ENCODE results near the gene KLF15.

DNA sequence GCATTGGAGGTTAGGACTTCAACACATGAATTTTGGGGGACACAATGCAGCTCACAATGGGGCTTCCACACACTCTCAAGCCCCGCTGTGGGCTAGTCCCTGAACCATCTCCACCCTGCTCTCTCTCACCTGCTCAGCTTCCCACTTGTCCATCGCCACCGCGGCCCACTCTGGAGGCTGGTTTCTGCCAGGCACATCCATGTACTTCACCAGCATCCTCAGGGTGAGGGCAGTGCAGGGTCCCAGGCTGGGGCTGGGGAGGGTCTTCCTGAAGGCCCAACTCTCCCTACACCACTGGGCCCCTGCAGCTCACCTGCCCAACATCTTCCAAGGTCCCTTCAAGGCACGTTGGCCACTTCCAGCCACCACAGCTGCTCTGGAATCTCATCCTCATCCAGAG lies 46.4 kb downstream of the KLF15 start:
- TF ChIP-seq POLR2A (IDR thresholded peaks at IDR 0.05; ENCODE audit: low read depth, low read length) = no peak
- TF ChIP-seq RCOR1 (IDR thresholded peaks at IDR 0.05; ENCODE audit: insufficient replicate concordance, low read length) = no peak
- TF ChIP-seq, protein P1, sequence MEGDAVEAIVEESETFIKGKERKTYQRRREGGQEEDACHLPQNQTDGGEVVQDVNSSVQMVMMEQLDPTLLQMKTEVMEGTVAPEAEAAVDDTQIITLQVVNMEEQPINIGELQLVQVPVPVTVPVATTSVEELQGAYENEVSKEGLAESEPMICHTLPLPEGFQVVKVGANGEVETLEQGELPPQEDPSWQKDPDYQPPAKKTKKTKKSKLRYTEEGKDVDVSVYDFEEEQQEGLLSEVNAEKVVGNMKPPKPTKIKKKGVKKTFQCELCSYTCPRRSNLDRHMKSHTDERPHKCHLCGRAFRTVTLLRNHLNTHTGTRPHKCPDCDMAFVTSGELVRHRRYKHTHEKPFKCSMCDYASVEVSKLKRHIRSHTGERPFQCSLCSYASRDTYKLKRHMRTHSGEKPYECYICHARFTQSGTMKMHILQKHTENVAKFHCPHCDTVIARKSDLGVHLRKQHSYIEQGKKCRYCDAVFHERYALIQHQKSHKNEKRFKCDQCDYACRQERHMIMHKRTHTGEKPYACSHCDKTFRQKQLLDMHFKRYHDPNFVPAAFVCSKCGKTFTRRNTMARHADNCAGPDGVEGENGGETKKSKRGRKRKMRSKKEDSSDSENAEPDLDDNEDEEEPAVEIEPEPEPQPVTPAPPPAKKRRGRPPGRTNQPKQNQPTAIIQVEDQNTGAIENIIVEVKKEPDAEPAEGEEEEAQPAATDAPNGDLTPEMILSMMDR (conservative IDR thresholded peaks at IDR 0.05; ENCODE audit: low read depth, low read length) = no peak
- TF ChIP-seq RFX5 (IDR thresholded peaks at IDR 0.05; ENCODE audit: low read depth, low read length) = no peak
- no peak for TF ChIP-seq SMC3 (IDR thresholded peaks at IDR 0.05; ENCODE audit: low read depth, low read length)
- TF ChIP-seq CHD1 (IDR thresholded peaks at IDR 0.05; ENCODE audit: low read depth, low read length) = no peak
- TF ChIP-seq BHLHE40 (IDR thresholded peaks at IDR 0.05; ENCODE audit: low read depth, low read length) = no peak
- no peak for TF ChIP-seq MAZ (IDR thresholded peaks at IDR 0.05; ENCODE audit: borderline replicate concordance, low read depth, low read length)
- no peak for TF ChIP-seq RAD21 (IDR thresholded peaks at IDR 0.05; ENCODE audit: low read length)
- no peak for TF ChIP-seq MAFK (IDR thresholded peaks at IDR 0.05; ENCODE audit: low read depth, low read length)
- TF ChIP-seq, protein P2, sequence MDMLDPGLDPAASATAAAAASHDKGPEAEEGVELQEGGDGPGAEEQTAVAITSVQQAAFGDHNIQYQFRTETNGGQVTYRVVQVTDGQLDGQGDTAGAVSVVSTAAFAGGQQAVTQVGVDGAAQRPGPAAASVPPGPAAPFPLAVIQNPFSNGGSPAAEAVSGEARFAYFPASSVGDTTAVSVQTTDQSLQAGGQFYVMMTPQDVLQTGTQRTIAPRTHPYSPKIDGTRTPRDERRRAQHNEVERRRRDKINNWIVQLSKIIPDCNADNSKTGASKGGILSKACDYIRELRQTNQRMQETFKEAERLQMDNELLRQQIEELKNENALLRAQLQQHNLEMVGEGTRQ (IDR thresholded peaks at IDR 0.05; ENCODE audit: low read depth, low read length) = no peak
